Aorta (tissue), 5 donors: ENCODE results near the gene CABP7. TPM values are rescaled to one million over a fixed set of nuclear protein-coding genes. Genes with fewer than 3 reads are reported as not detected.

Experiments used
- ATAC-seq: fragments of 200-7000 bp; cut with Tn5 transposase; one replicate; pipeline ENCODE4 v1.9.1; 2022; ENCODE audit warnings: moderate library complexity; ENCODE audit not compliant: low FRiP score
- DNase-seq, 2 donors: peaks; one replicate each; pipeline ENCODE4 v3.0.0-alpha.2; 2020
- H3K27ac ChIP-seq, 2 donors: one replicate each; pipeline ENCODE4 v1.5.1; 2013; ENCODE audit warnings: low read length in 2 of 2, mild to moderate bottlenecking in 2 of 2, moderate library complexity in 2 of 2, control low read depth in 1 of 2, inconsistent platforms in 1 of 2, low read depth in 1 of 2
- H3K27me3 ChIP-seq, 2 donors: one replicate each; pipeline ENCODE4 v1.6.1; 2013; ENCODE audit warnings: control low read depth in 1 of 2, low read length in 1 of 2, mild to moderate bottlenecking in 1 of 2, moderate library complexity in 1 of 2; ENCODE audit not compliant: insufficient read depth in 2 of 2, control insufficient read depth in 1 of 2
- H3K36me3 ChIP-seq, 2 donors: one replicate each; pipeline ENCODE4 v1.6.1; 2013; ENCODE audit warnings: control low read depth in 1 of 2, low read length in 1 of 2, mild to moderate bottlenecking in 1 of 2; ENCODE audit not compliant: insufficient read depth in 2 of 2, control insufficient read depth in 1 of 2
- H3K4me1 ChIP-seq, 2 donors: one replicate each; pipeline ENCODE4 v1.6.1; 2013; ENCODE audit warnings: low read length in 2 of 2, control low read depth in 1 of 2, mild to moderate bottlenecking in 1 of 2, moderate library complexity in 1 of 2; ENCODE audit not compliant: insufficient read depth in 2 of 2, control insufficient read depth in 1 of 2
- H3K4me3 ChIP-seq, 2 donors: one replicate each; pipeline ENCODE4 v1.5.1; 2013; ENCODE audit warnings: low read length in 2 of 2, control low read depth in 1 of 2, mild to moderate bottlenecking in 1 of 2
- H3K9me3 ChIP-seq: one replicate; pipeline ENCODE4 v1.6.1; 2013; ENCODE audit warnings: mild to moderate bottlenecking, low read length; ENCODE audit not compliant: control insufficient read depth
- WGBS, 2 donors: extraction: QIAGEN DNeasy Blood & Tissue Kit; methylation state at CpG; one replicate each; pipeline ENCODE4 v1.1.7; 2013; 5-methylcytosine and 5-hydroxymethylcytosine counted together
- intact Hi-C, 2 donors: fragments of 100-400 bp; cut with DNase I; formaldehyde crosslinking; loops; one replicate each; pipeline versions ENCODE4 v1.14.2 to v1.15.0; 2022
- polyA plus RNA-seq, 2 donors: library from polyadenylated mRNA; stranded (reverse); fragments of 200-250 nt; gene quantifications; one replicate each; pipeline ENCODE4 v1.2.3, GENCODE V29; 2013
- total RNA-seq, 2 donors: library from RNA; stranded (reverse); fragmentation: NEBNext Ultra II Directional; extraction: Animal tissue kit (Norgen Biotek cat#: 25700); gene quantifications; one replicate each; pipeline ENCODE4 v1.2.1, GENCODE V29; 2021
- donor health status: healthy with polysubstance abuse.
- donor health status: Bipolar disorder and iron deficiency.
- donor health status: DM: no; HTN: no; CAD: no.
- donor health status: DM: no; HTN: no; CAD: no.
- donor health status: DM: yes; HTN: yes; CAD: no.

Gene CABP7
- total and polyA plus RNA-seq, 4 donors: 0.10 to 0.13 TPM; not detected in 2

GRCh38 chr22:29755889-29756288 lies 36.1 kb downstream of the CABP7 start:
- no peak for ATAC-seq
- intact Hi-C loops: no loop called here
- H3K27ac ChIP-seq: no peak overlapping the region
- no peak for DNase-seq
- no peaks in the 10 kb centered on the region for H3K9me3 ChIP-seq
- 85 to 93% methylated on average over 9 of the region's 9 CpGs for WGBS, 2 donors
- no peaks in the 10 kb centered on the region for H3K36me3 ChIP-seq
- H3K27me3 ChIP-seq: no peaks in the 10 kb centered on the region
- no peak overlapping the region for H3K4me3 ChIP-seq
- H3K4me1 ChIP-seq: no peaks in the 10 kb centered on the region

GRCh38 chr22:29756341-29756740 lies 36.5 kb downstream of the CABP7 start:
- no peak for DNase-seq
- intact Hi-C loops: no loop called here
- H3K27ac ChIP-seq: no peak overlapping the region
- H3K36me3 ChIP-seq: no peaks in the 10 kb centered on the region
- WGBS, 2 donors: 76 to 81% methylated on average over 7 of the region's 7 CpGs
- no peak for ATAC-seq
- no peak overlapping the region for H3K4me3 ChIP-seq
- H3K27me3 ChIP-seq: no peaks in the 10 kb centered on the region
- no peaks in the 10 kb centered on the region for H3K9me3 ChIP-seq
- no peaks in the 10 kb centered on the region for H3K4me1 ChIP-seq

DNA sequence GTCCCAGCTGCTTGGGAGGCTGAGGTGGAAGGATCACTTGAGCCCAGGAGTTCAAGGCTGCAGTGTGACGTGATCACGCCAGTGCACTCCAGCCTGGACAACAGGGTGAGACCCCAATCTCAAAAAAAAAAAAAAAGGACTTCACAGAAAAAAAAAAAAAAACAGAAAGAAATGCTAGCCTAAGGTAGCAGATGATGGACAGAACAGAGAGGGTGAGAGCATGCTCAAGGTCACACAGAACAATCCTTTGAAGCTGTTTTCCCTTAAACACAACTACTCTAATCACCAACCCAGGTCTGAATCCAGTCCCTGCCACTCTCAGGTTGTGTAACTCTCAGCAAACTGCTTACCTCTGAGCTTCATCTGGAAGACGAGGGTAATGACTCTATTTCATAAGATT lies 37.3 kb downstream of the CABP7 start:
- H3K4me3 ChIP-seq: no peak overlapping the region
- DNase-seq: no peak
- no peak overlapping the region for H3K27ac ChIP-seq
- no peaks in the 10 kb centered on the region for H3K36me3 ChIP-seq
- no peaks in the 10 kb centered on the region for H3K27me3 ChIP-seq
- 94 to 95% methylated on average over 3 of the region's 3 CpGs for WGBS, 2 donors
- no peaks in the 10 kb centered on the region for H3K4me1 ChIP-seq
- no peaks in the 10 kb centered on the region for H3K9me3 ChIP-seq
- ATAC-seq: no peak
- intact Hi-C loops: no loop called here

DNA sequence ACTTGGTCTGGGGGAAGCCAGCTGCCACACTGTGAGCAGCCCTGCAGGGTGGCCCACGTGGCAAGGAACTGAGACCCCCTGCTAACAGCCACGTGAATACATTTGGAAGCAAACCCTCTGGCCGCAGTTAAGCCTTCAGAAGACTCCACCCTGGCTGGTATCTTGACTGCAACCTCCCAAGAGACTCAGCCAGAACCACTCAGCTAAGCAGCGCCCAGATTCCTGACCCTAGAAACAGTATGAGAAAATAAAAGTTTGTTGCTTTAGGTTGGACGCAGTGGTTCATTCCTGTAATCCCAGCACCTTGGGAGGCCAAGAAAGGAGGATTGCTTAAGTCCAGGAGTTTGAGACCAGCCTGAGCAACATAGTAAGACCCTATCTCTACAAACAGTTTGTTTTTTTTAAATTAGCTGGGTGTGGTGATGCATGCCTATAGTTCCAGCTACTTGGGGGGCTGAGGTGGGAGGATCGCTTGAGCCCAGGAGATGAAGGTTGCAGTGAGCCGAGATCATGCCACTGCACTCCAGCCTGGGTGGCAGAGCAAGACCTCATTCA lies 38.3 kb downstream of the CABP7 start:
- 54 to 57% methylated on average over 7 of the region's 7 CpGs for WGBS, 2 donors
- DNase-seq (no peak), ATAC-seq (no peak)
- Histone ChIP-seq H3K27ac (no peak overlapping the region), H3K4me1 (no peaks in the 10 kb centered on the region), H3K36me3 (no peaks in the 10 kb centered on the region), H3K9me3 (no peaks in the 10 kb centered on the region), H3K27me3 (no peaks in the 10 kb centered on the region), H3K4me3 (no peak overlapping the region)
- intact Hi-C loops: no loop called here

- ATAC-seq (no peak), DNase-seq (no peak)
- Histone ChIP-seq H3K4me1 (no peaks in the 10 kb centered on the region), H3K27ac (no peak overlapping the region), H3K4me3 (no peak overlapping the region), H3K9me3 (no peaks in the 10 kb centered on the region), H3K27me3 (no peaks in the 10 kb centered on the region), H3K36me3 (no peaks in the 10 kb centered on the region)
- intact Hi-C loops: no loop called here
- WGBS, 2 donors: 60 to 67% methylated on average over 5 of the region's 5 CpGs
Measured at GRCh38 chr22:29758959-29759358, 39.2 kb downstream of the CABP7 start.

GRCh38 chr22:29762263-29762662 lies 42.5 kb downstream of the CABP7 start:
- no peak overlapping the region for H3K4me3 ChIP-seq
- H3K36me3 ChIP-seq: no peaks in the 10 kb centered on the region
- no peak for ATAC-seq
- DNase-seq: no peak
- intact Hi-C loops: no loop called here
- H3K27me3 ChIP-seq: no peaks in the 10 kb centered on the region
- 76 to 86% methylated on average over 15 of the region's 15 CpGs for WGBS, 2 donors
- peaks cover 0 to 2% of the 10 kb centered on the region in 2 donors for H3K4me1 ChIP-seq
- H3K27ac ChIP-seq: no peak overlapping the region
- no peaks in the 10 kb centered on the region for H3K9me3 ChIP-seq

DNA sequence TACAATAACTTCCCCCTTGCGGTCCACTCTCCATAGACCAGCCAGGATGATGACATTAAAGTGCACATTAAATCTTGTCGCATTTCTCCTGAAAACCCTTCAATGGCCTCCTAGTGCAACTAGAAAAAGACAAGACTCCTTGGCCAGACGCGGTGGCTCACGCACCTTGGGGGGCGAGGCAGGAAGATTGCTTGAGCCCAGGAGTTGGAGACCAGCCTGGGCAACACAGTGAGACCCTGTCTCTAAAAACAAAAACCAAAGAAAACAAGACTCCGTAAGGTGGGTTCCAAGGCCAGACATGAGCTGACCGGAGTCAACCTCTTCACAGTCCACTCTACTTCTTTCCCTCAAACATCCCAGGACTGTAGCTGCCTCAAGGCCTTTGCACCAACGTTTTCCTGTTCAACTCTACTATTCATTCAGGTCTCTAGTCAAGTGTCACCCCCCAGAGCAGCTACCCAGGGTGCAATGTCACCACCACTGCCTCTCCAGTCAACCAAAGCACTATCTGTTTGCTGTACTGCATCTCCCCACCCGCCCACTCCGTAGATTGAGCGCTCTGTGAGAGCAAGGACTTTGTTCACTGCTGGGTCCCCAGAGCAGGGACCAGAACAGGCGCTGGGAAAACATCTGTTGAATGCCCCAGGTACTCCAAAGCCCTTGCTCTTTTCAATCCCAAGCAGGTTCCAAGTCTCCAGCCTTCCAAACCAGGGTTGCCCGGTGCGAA lies 46.3 kb downstream of the CABP7 start:
- Histone ChIP-seq H3K27me3 (no peaks in the 10 kb centered on the region), H3K4me3 (peak overlapping the region; percentile 56 to 61), H3K27ac (no peak overlapping the region), H3K9me3 (no peaks in the 10 kb centered on the region), H3K36me3 (no peaks in the 10 kb centered on the region), H3K4me1 (peaks cover 0 to 2% of the 10 kb centered on the region in 2 donors)
- intact Hi-C loops: no loop called here
- no peak for DNase-seq
- ATAC-seq: peak; percentile 3
- 56 to 57% methylated on average over 15 of the region's 15 CpGs for WGBS, 2 donors

DNA sequence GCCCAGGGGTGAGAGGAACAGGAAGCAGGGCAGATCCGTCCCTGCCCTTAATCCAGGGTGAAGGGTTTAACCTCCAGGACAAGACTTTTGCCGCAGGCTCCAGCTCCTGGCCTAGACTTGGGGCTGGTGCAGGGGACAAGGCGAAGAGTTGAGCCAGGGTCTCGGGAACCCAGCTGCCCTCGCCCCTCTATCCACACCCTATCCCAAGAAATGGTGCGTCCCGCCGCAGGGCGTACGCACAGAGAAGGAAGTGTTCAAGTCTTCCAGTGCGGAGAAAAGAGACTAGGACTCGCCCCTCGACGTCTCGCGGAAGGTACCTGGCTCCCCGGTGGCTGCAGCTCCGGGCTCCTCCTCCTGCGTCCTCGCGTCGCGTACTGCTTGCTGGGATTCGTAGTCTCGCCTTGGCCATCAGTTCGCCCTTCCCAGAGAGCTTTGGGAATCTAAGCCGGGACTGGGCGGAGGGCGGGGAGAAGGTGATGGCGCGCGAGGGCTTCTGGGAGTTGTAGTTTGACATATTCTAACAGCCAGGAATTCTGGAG lies 46.9 kb downstream of the CABP7 start, which contains the start of gene ZMAT5:
Gene ZMAT5 (minus strand): TSS at position 376 of the 539 bp plus-strand sequence. CDS start 18,463 bp downstream, outside the sequence.
- H3K27ac ChIP-seq: peak within 1 kb of the TSS in 1 of 2 donors; percentile 11
- intact Hi-C loops: no loop called here
- H3K4me1 ChIP-seq: peaks cover 0 to 2% of the 10 kb centered on the region in 2 donors
- H3K36me3 ChIP-seq: no peaks in the 10 kb centered on the region
- ATAC-seq (peak; percentile 99), DNase-seq (peak; percentile 96 to 97)
- H3K27me3 ChIP-seq: no peaks in the 10 kb centered on the region
- H3K9me3 ChIP-seq: no peaks in the 10 kb centered on the region
- WGBS, 2 donors: 0% methylated on average over 31 to 32 of the region's 32 CpGs
- peak within 1 kb of the TSS; percentile 74 to 90 for H3K4me3 ChIP-seq
